ENCODE measurements around the gene ARID1A. TPM values are rescaled to one million over a fixed set of nuclear protein-coding genes. Genes with fewer than 3 reads are reported as not detected.

The ARID1A gene
- total RNA-seq, 1 experiment from 2014 or later = 55.8 TPM

DNA sequence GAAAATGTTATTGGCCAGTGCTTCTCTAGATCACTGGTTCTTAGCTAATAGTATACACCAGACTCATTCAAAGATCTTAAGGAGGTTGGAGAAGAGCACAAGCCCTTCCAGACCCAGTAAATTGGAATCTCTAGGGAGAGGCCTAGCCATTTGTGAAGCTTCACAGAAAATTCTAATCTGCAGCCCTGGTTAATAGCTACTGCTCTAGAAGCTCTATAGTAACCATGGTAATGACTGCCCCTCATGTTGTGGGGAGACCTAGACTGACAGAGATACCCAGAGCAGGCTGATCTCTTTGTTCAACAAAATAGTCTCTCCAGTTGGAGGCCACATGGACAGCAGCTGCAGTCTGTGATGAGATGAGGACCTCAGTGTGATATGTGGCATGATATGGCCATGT is 31.7 kb downstream of the ARID1A start:
- Histone ChIP-seq H3K36me3 (ENCODE audit: insufficient read depth, low read length) (peaks cover 29% of the 10 kb centered on the region), H3K9me3 (ENCODE audit: low read length) (no peaks in the 10 kb centered on the region), H3K9ac (ENCODE audit: low read length) (no peak overlapping the region), H3K79me2 (ENCODE audit: low read length) (peaks cover 98% of the 10 kb centered on the region), H3K27me3 (ENCODE audit: low read length) (no peaks in the 10 kb centered on the region), H4K20me1 (ENCODE audit: insufficient read depth, low read depth, low read length) (peaks cover 36% of the 10 kb centered on the region), H3K27ac (ENCODE audit: low read length) (no peak overlapping the region), H3K4me2 (ENCODE audit: low read depth, low read length, poor library complexity, severe bottlenecking) (no peak overlapping the region), H3K4me3 (ENCODE audit: low read length) (no peak overlapping the region), H2AFZ (ENCODE audit: low read length) (no peak overlapping the region), H3K4me1 (ENCODE audit: low read length) (peaks cover 32% of the 10 kb centered on the region), H3K9me2 (replicated peaks; ENCODE audit: insufficient read depth, low read length) (no peaks in the 10 kb centered on the region)
- DNase-seq = no peak

GRCh38 chr1:26728645-26729044 is 32.8 kb downstream of the ARID1A start:
- peaks cover 41% of the 10 kb centered on the region for H3K36me3 ChIP-seq (ENCODE audit: insufficient read depth, low read length)
- no peak overlapping the region for H3K27ac ChIP-seq (ENCODE audit: low read length)
- H3K9me2 ChIP-seq (replicated peaks; ENCODE audit: insufficient read depth, low read length) = no peaks in the 10 kb centered on the region
- no peak overlapping the region for H3K4me2 ChIP-seq (ENCODE audit: low read depth, low read length, poor library complexity, severe bottlenecking)
- no peaks in the 10 kb centered on the region for H3K27me3 ChIP-seq (ENCODE audit: low read length)
- H2AFZ ChIP-seq (ENCODE audit: low read length) = no peak overlapping the region
- H3K4me3 ChIP-seq (ENCODE audit: low read length) = no peak overlapping the region
- peaks cover 21% of the 10 kb centered on the region for H3K4me1 ChIP-seq (ENCODE audit: low read length)
- DNase-seq = no peak
- H3K9me3 ChIP-seq (ENCODE audit: low read length) = no peaks in the 10 kb centered on the region
- H3K9ac ChIP-seq (ENCODE audit: low read length) = no peak overlapping the region
- peaks cover 98% of the 10 kb centered on the region for H3K79me2 ChIP-seq (ENCODE audit: low read length)
- H4K20me1 ChIP-seq (ENCODE audit: insufficient read depth, low read depth, low read length) = peaks cover 26% of the 10 kb centered on the region

GRCh38 chr1:26729633-26730032 is 33.8 kb downstream of the ARID1A start:
- Histone ChIP-seq H3K9me3 (ENCODE audit: low read length) (no peaks in the 10 kb centered on the region), H3K9me2 (replicated peaks; ENCODE audit: insufficient read depth, low read length) (no peaks in the 10 kb centered on the region), H4K20me1 (ENCODE audit: insufficient read depth, low read depth, low read length) (peaks cover 22% of the 10 kb centered on the region), H2AFZ (ENCODE audit: low read length) (no peak overlapping the region), H3K4me3 (ENCODE audit: low read length) (no peak overlapping the region), H3K79me2 (ENCODE audit: low read length) (peaks cover 98% of the 10 kb centered on the region), H3K36me3 (ENCODE audit: insufficient read depth, low read length) (peaks cover 49% of the 10 kb centered on the region), H3K27ac (ENCODE audit: low read length) (no peak overlapping the region), H3K9ac (ENCODE audit: low read length) (no peak overlapping the region), H3K4me1 (ENCODE audit: low read length) (peaks cover 11% of the 10 kb centered on the region), H3K27me3 (ENCODE audit: low read length) (no peaks in the 10 kb centered on the region), H3K4me2 (ENCODE audit: low read depth, low read length, poor library complexity, severe bottlenecking) (no peak overlapping the region)
- DNase-seq = no peak

- Histone ChIP-seq H2AFZ (ENCODE audit: low read length) (no peak overlapping the region), H3K4me2 (ENCODE audit: low read depth, low read length, poor library complexity, severe bottlenecking) (no peak overlapping the region), H3K4me3 (ENCODE audit: low read length) (no peak overlapping the region), H3K27ac (ENCODE audit: low read length) (no peak overlapping the region), H3K36me3 (ENCODE audit: insufficient read depth, low read length) (peaks cover 55% of the 10 kb centered on the region), H3K9me2 (replicated peaks; ENCODE audit: insufficient read depth, low read length) (no peaks in the 10 kb centered on the region), H4K20me1 (ENCODE audit: insufficient read depth, low read depth, low read length) (peaks cover 21% of the 10 kb centered on the region), H3K9ac (ENCODE audit: low read length) (no peak overlapping the region), H3K27me3 (ENCODE audit: low read length) (no peaks in the 10 kb centered on the region), H3K4me1 (ENCODE audit: low read length) (peaks cover 6% of the 10 kb centered on the region; the same call in 1 of the 2 replicates), H3K9me3 (ENCODE audit: low read length) (no peaks in the 10 kb centered on the region), H3K79me2 (ENCODE audit: low read length) (peaks cover 93% of the 10 kb centered on the region)
- DNase-seq = no peak
These were observed 34.9 kb downstream of the ARID1A start for GRCh38 chr1:26730695-26731094.

- Histone ChIP-seq H3K27ac (ENCODE audit: low read length) (no peak overlapping the region), H3K4me3 (ENCODE audit: low read length) (no peak overlapping the region), H2AFZ (ENCODE audit: low read length) (no peak overlapping the region), H3K27me3 (ENCODE audit: low read length) (no peaks in the 10 kb centered on the region), H3K9me3 (ENCODE audit: low read length) (no peaks in the 10 kb centered on the region), H3K4me2 (ENCODE audit: low read depth, low read length, poor library complexity, severe bottlenecking) (no peak overlapping the region), H3K9me2 (replicated peaks; ENCODE audit: insufficient read depth, low read length) (no peaks in the 10 kb centered on the region), H3K4me1 (ENCODE audit: low read length) (peaks cover 6% of the 10 kb centered on the region; the same call in 1 of the 2 replicates), H3K36me3 (ENCODE audit: insufficient read depth, low read length) (peaks cover 58% of the 10 kb centered on the region), H3K9ac (ENCODE audit: low read length) (no peak overlapping the region), H3K79me2 (ENCODE audit: low read length) (peaks cover 88% of the 10 kb centered on the region), H4K20me1 (ENCODE audit: insufficient read depth, low read depth, low read length) (peaks cover 21% of the 10 kb centered on the region)
- DNase-seq = no peak
These were observed 35.6 kb downstream of the ARID1A start for GRCh38 chr1:26731233-26731902.

DNA sequence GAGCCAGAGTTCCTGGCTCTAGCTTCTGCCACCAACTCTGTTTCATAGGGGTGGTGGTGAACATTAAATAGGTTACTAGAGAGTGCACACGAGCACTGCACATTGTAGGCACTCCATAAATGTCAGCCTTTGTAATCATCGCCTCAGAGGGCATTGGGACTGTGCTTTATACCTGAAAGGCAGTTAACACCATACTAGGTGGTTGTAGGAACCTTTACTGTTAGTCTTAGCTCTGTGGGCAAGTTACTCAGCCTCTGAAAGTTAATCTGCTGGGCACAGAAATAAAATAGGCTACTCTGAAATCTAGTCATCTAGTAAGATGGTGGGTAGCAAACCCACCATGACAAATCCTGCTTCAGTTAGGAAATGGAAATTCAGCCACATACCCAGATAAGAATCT is 37.6 kb downstream of the ARID1A start:
- Histone ChIP-seq H3K9ac (ENCODE audit: low read length) (no peak overlapping the region), H3K27me3 (ENCODE audit: low read length) (no peaks in the 10 kb centered on the region), H3K4me2 (ENCODE audit: low read depth, low read length, poor library complexity, severe bottlenecking) (no peak overlapping the region), H3K4me1 (ENCODE audit: low read length) (no peaks in the 10 kb centered on the region), H2AFZ (ENCODE audit: low read length) (no peak overlapping the region), H3K4me3 (ENCODE audit: low read length) (no peak overlapping the region), H4K20me1 (ENCODE audit: insufficient read depth, low read depth, low read length) (peaks cover 17% of the 10 kb centered on the region; the same call in 1 of the 2 replicates), H3K79me2 (ENCODE audit: low read length) (peaks cover 77% of the 10 kb centered on the region), H3K9me3 (ENCODE audit: low read length) (no peaks in the 10 kb centered on the region), H3K36me3 (ENCODE audit: insufficient read depth, low read length) (peaks cover 57% of the 10 kb centered on the region), H3K27ac (ENCODE audit: low read length) (no peak overlapping the region), H3K9me2 (replicated peaks; ENCODE audit: insufficient read depth, low read length) (no peaks in the 10 kb centered on the region)
- no peak for DNase-seq

DNA sequence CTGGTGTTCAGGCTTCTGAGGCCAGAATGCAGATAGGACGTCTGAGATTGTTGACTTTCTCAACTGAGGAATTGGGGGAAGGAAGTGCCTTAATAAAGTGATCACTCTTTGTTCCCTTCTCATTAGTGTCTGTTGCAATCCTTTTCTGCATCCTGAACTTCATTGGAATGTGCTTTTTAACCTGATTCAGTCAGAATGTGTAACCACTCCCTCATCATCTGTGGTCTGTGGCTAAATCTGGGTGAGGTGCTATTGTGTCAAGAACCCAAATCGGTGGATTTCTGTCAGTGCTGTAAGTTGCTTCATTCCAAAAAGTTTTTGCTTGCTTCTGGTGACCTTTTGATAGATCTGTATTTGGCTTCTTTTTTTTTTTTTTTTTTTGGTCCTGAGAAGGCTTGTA is 38.2 kb downstream of the ARID1A start:
- Histone ChIP-seq H3K36me3 (ENCODE audit: insufficient read depth, low read length) (peaks cover 56% of the 10 kb centered on the region), H3K4me2 (ENCODE audit: low read depth, low read length, poor library complexity, severe bottlenecking) (no peak overlapping the region), H4K20me1 (ENCODE audit: insufficient read depth, low read depth, low read length) (peaks cover 15% of the 10 kb centered on the region; the same call in 1 of the 2 replicates), H3K27me3 (ENCODE audit: low read length) (no peaks in the 10 kb centered on the region), H3K9me2 (replicated peaks; ENCODE audit: insufficient read depth, low read length) (no peaks in the 10 kb centered on the region), H3K27ac (ENCODE audit: low read length) (no peak overlapping the region), H3K79me2 (ENCODE audit: low read length) (peaks cover 72% of the 10 kb centered on the region), H2AFZ (ENCODE audit: low read length) (no peak overlapping the region), H3K4me3 (ENCODE audit: low read length) (no peak overlapping the region), H3K9me3 (ENCODE audit: low read length) (no peaks in the 10 kb centered on the region), H3K4me1 (ENCODE audit: low read length) (peaks cover under 1% of the 10 kb centered on the region; the same call in 1 of the 2 replicates), H3K9ac (ENCODE audit: low read length) (no peak overlapping the region)
- no peak for DNase-seq

- Histone ChIP-seq H3K9me2 (replicated peaks; ENCODE audit: insufficient read depth, low read length) (no peaks in the 10 kb centered on the region), H3K9ac (ENCODE audit: low read length) (no peak overlapping the region), H3K27me3 (ENCODE audit: low read length) (no peaks in the 10 kb centered on the region), H3K36me3 (ENCODE audit: insufficient read depth, low read length) (peaks cover 50% of the 10 kb centered on the region), H3K4me1 (ENCODE audit: low read length) (peaks cover 6% of the 10 kb centered on the region), H2AFZ (ENCODE audit: low read length) (no peak overlapping the region), H3K4me2 (ENCODE audit: low read depth, low read length, poor library complexity, severe bottlenecking) (no peak overlapping the region), H3K4me3 (ENCODE audit: low read length) (no peak overlapping the region), H4K20me1 (ENCODE audit: insufficient read depth, low read depth, low read length) (peaks cover 9% of the 10 kb centered on the region; the same call in 1 of the 2 replicates), H3K79me2 (ENCODE audit: low read length) (peaks cover 72% of the 10 kb centered on the region), H3K27ac (ENCODE audit: low read length) (no peak overlapping the region), H3K9me3 (ENCODE audit: low read length) (no peaks in the 10 kb centered on the region)
- no peak for DNase-seq
These were observed 38.8 kb downstream of the ARID1A start for GRCh38 chr1:26734501-26735058.
